Measurements from ENCODE around the gene KIAA0825. TPM values are rescaled to one million over a fixed set of nuclear protein-coding genes. Genes with fewer than 3 reads are reported as not detected.

The KIAA0825 gene
- total and polyA plus RNA-seq, 8 donors = 5.1 to 6.9 (median 6.5) TPM

DNA sequence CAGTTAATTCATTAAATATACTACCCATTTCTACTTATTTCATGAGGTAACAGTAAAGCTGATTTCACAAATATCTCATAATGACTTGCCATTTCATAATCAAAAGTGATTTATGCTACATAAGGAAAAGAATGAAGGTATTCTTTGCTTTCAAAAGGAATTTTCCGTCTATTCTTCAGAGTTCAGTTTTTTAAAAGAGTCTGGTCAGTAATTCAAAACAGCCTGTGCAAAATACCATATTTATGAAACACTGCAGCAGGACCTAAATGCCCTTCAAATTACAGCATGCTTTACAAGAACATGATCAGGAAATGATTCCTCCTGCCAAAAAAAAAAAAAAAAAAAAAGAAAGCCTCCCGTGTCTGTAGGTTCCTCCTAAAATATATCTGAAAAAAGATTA lies 154.7 kb downstream of the KIAA0825 start:
- H3K36me3 ChIP-seq = no peaks in the 10 kb centered on the region
- no peak overlapping the region for H3K4me3 ChIP-seq
- TF ChIP-seq, protein P1, sequence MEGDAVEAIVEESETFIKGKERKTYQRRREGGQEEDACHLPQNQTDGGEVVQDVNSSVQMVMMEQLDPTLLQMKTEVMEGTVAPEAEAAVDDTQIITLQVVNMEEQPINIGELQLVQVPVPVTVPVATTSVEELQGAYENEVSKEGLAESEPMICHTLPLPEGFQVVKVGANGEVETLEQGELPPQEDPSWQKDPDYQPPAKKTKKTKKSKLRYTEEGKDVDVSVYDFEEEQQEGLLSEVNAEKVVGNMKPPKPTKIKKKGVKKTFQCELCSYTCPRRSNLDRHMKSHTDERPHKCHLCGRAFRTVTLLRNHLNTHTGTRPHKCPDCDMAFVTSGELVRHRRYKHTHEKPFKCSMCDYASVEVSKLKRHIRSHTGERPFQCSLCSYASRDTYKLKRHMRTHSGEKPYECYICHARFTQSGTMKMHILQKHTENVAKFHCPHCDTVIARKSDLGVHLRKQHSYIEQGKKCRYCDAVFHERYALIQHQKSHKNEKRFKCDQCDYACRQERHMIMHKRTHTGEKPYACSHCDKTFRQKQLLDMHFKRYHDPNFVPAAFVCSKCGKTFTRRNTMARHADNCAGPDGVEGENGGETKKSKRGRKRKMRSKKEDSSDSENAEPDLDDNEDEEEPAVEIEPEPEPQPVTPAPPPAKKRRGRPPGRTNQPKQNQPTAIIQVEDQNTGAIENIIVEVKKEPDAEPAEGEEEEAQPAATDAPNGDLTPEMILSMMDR (IDR thresholded peaks at IDR 0.05) = no peak
- no peaks in the 10 kb centered on the region for H3K9me3 ChIP-seq
- no peaks in the 10 kb centered on the region for H3K27me3 ChIP-seq
- ATAC-seq (no peak), DNase-seq (no peak)
- H3K27ac ChIP-seq = no peak overlapping the region
- intact Hi-C loops (cut with DNase I) = no loop called here
- H3K4me1 ChIP-seq = no peaks in the 10 kb centered on the region

DNA sequence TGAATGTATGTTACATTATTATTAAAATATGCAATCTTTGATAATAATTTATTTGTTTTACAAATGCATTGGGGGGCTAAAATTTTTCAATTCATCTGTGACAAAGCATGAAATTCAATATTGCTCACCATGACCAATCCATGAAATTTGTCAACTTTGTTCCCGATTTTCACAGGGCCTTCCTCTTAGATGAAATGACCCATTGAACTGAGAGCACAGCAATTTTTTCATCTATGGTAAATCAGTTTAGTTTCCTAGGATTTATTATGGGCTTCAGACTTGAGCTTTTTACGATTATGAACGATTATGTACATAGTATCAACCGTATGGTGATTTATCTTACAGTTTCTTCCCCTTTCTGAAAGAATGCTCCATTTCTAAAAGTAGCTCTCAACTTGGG lies 157.3 kb downstream of the KIAA0825 start:
- no peaks in the 10 kb centered on the region for H3K27me3 ChIP-seq
- TF ChIP-seq, protein P1 (IDR thresholded peaks at IDR 0.05) = no peak
- intact Hi-C loops (cut with DNase I) = no loop called here

DNA sequence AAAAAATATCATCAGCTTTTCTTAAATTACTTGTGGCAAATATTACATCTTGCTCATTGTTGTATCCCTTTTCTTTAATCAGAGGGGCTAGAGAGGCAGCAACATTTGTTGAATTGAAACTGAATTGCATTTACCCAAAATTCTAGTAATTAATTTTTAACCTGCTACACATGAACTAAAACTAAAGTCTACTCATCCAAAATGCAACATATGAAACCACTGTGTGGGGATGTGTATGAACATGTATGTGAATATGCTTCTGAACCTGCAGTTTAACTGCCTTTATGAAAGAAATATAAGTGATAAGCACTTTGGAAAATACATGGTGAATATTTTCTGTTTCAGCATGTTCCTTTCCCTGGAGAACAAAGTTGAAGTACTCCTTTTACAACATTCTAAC lies 158.5 kb downstream of the KIAA0825 start:
- Histone ChIP-seq H3K9me3 (no peaks in the 10 kb centered on the region), H3K4me1 (no peaks in the 10 kb centered on the region), H3K36me3 (no peaks in the 10 kb centered on the region), H3K4me3 (no peak overlapping the region), H3K27me3 (no peaks in the 10 kb centered on the region), H3K27ac (no peak overlapping the region)
- intact Hi-C loops (cut with DNase I) = no loop called here
- TF ChIP-seq, protein P1 (IDR thresholded peaks at IDR 0.05) = no peak
- ATAC-seq = no peak
- no peak for DNase-seq

More for the DNA sequence above, 157.3 kb downstream of the KIAA0825 start:
- no peak overlapping the region for H3K4me3 ChIP-seq
- H3K27ac ChIP-seq = no peak overlapping the region
- no peaks in the 10 kb centered on the region for H3K4me1 ChIP-seq
- no peaks in the 10 kb centered on the region for H3K9me3 ChIP-seq
- ATAC-seq (no peak), DNase-seq (no peak)
- H3K36me3 ChIP-seq = no peaks in the 10 kb centered on the region

DNA sequence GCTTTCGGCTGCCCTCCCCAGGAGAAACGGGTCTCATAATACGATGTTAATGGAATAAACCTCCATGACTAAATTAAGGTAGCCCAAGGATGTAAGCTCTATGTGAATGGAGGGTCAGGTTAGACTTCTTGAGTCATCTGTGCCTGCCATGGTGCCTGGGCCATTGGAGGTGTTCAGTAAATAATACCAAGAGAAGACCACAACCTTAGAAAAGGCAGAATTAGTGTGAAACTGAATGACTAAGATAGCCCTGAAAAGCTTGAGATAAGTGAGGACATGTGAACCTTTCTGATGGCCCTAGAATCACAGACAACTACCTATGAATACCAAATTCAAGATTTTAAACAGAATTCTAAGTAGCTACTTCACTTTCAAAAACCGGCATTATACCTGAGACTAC lies 160.6 kb downstream of the KIAA0825 start:
- Histone ChIP-seq H3K4me1 (no peaks in the 10 kb centered on the region), H3K4me3 (no peak overlapping the region), H3K36me3 (no peaks in the 10 kb centered on the region), H3K27ac (no peak overlapping the region), H3K9me3 (no peaks in the 10 kb centered on the region), H3K27me3 (no peaks in the 10 kb centered on the region)
- no peak for ATAC-seq
- TF ChIP-seq, protein P1 (IDR thresholded peaks at IDR 0.05) = no peak
- DNase-seq = no peak
- intact Hi-C loops (cut with DNase I) = no loop called here

DNA sequence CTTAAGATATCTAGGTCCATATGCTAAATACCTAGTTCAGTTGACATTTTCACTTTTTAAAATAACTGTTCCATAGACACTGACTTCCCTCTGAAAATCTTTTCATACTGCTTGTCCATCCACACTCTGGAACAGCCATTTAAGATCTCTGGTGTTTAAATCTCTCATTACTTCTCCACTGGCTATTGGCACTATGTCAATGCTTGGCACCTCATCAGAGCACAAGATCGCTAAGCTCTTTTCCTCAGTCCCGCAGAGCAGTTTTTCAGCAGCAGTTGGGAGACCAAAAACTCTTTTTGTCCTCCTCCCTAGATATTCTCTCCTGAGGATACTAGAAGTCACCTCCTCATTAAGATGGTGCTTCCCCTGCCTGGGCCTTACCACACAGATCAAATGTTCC lies 172.7 kb downstream of the KIAA0825 start:
- ATAC-seq (no peak), DNase-seq (peak in 1 of 4 donors; percentile 10)
- no peaks in the 10 kb centered on the region for H3K9me3 ChIP-seq

More for the DNA sequence above, 172.7 kb downstream of the KIAA0825 start:
- Histone ChIP-seq H3K4me3 (no peak overlapping the region), H3K4me1 (no peaks in the 10 kb centered on the region), H3K36me3 (no peaks in the 10 kb centered on the region), H3K27ac (no peak overlapping the region), H3K27me3 (no peaks in the 10 kb centered on the region)
- TF ChIP-seq, protein P1 (IDR thresholded peaks at IDR 0.05) = no peak
- intact Hi-C loops (cut with DNase I) = no loop called here
